PFSK-1 (cell line): ENCODE measurements around the gene KCNG2.

Source experiments
- FOXP2 ChIP-seq: optimal IDR thresholded peaks from 2 replicates; pipeline ENCODE3; 2011; ENCODE audit warnings: borderline replicate concordance, control low read depth, inconsistent platforms; ENCODE audit not compliant: insufficient read depth; ENCODE audit errors: extremely low read length, extremely low read depth
- POLR2AphosphoS5 ChIP-seq: IDR thresholded peaks from 2 replicates; pipeline ENCODE4 v1.6.1; 2012; ENCODE audit warnings: low read depth, mild to moderate bottlenecking, control low read depth, low read length, moderate library complexity
- REST ChIP-seq, 2 experiments: IDR thresholded peaks; 2 replicates each; pipeline versions ENCODE4 v1.6.1 to v1.8.0; 2011 to 2012; ENCODE audit warnings: low read depth in 2 of 2, low read length in 2 of 2, control low read depth in 1 of 2, inconsistent platforms in 1 of 2, mild to moderate bottlenecking in 1 of 2, moderate library complexity in 1 of 2; ENCODE audit not compliant: insufficient read depth in 1 of 2
- SIN3A ChIP-seq: IDR thresholded peaks from 2 replicates; pipeline ENCODE4 v1.6.1; 2012; ENCODE audit warnings: mild to moderate bottlenecking, low read length, moderate library complexity, borderline replicate concordance; ENCODE audit not compliant: insufficient read depth
- TAF1 ChIP-seq: IDR thresholded peaks from 2 replicates; pipeline ENCODE4 v1.6.1; 2012; ENCODE audit warnings: low read length, control low read depth, borderline replicate concordance; ENCODE audit not compliant: insufficient read depth

KCNG2 gene

GRCh38 chr18:79769698-79770500, 27.8 kb upstream of the KCNG2 start:
- no peak for TF ChIP-seq FOXP2
- no peak for TF ChIP-seq POLR2AphosphoS5
- TF ChIP-seq REST (IDR thresholded peaks at IDR 0.05; ENCODE audit: insufficient read depth in 1 of 2, low read depth in 2 of 2, low read length in 2 of 2), result no peak
- no peak for TF ChIP-seq SIN3A
- no peak for TF ChIP-seq TAF1

GRCh38 chr18:79770501-79770815, 27.3 kb upstream of the KCNG2 start:
- TF ChIP-seq SIN3A (no peak), TAF1 (no peak)

GRCh38 chr18:79770826-79771225, 26.9 kb upstream of the KCNG2 start:
- TF ChIP-seq REST (IDR thresholded peaks at IDR 0.05; ENCODE audit: insufficient read depth in 1 of 2, low read depth in 2 of 2, low read length in 2 of 2) (no peak), POLR2AphosphoS5 (no peak)

- TF ChIP-seq TAF1 (no peak), REST (IDR thresholded peaks at IDR 0.05; ENCODE audit: insufficient read depth in 1 of 2, low read depth in 2 of 2, low read length in 2 of 2) (no peak), FOXP2 (no peak), POLR2AphosphoS5 (no peak), SIN3A (no peak)
Measured at GRCh38 chr18:79771446-79772107, 26.2 kb upstream of the KCNG2 start.

GRCh38 chr18:79772108-79772864, 25.5 kb upstream of the KCNG2 start:
- no peak for TF ChIP-seq REST (IDR thresholded peaks at IDR 0.05; ENCODE audit: insufficient read depth in 1 of 2, low read depth in 2 of 2, low read length in 2 of 2)
- no peak for TF ChIP-seq TAF1
- TF ChIP-seq FOXP2, result no peak
- no peak for TF ChIP-seq POLR2AphosphoS5
- no peak for TF ChIP-seq SIN3A
